GM12878 (cell line): ENCODE results near the gene BCL2. TPM values are rescaled to one million over a fixed set of nuclear protein-coding genes. Genes with fewer than 3 reads are reported as not detected.

ENCODE experiments used
- ATAC-seq: fragments of 200-7000 bp; cut with Tn5 transposase; 3 replicates; pipeline ENCODE4 v1.9.1; 2020; ENCODE audit warnings: mild to moderate bottlenecking, moderate library complexity
- BruUV-seq: library from RNA; stranded (reverse); fragments of 400-500 nt; replicated peaks from 2 replicates; lab custom pipeline; 2021; lab: Mats Ljungman, UMichigan
- CTCF ChIA-PET: fragments of 300-600 bp; sonication (Branson Sonifier 250); formaldehyde crosslinking; extraction: SDS; loops from one replicate; lab custom pipeline; 2021; ENCODE audit warnings: inconsistent platforms; lab: Yijun Ruan, JAX
- POLR2A ChIA-PET: fragments of 350-600 bp; formaldehyde crosslinking; extraction: SDS; loops from one replicate; lab custom pipeline; 2021; ENCODE audit warnings: inconsistent platforms; lab: Charles Lee
- RAD21 ChIA-PET: fragments of 300-600 bp; sonication (Branson Sonifier 250); formaldehyde crosslinking; loops from one replicate; lab custom pipeline; 2023; ENCODE audit warnings: antibody characterized with exemption; ENCODE audit not compliant: unreplicated experiment; lab: Charles Lee
- SMC1A ChIA-PET: fragments of 300-600 bp; sonication (Branson Sonifier 250); formaldehyde crosslinking; loops from one replicate; lab custom pipeline; 2023; ENCODE audit not compliant: unreplicated experiment, uncharacterized antibody; lab: Charles Lee
- DNase-seq: peaks from one replicate; pipeline ENCODE4 v3.0.0-alpha.2; 2011; ENCODE audit warnings: low read depth, low spot score
- FAIRE-seq: peaks from 3 replicates; lab custom pipeline; 2011; peaks lifted over from hg19 to GRCh38; lab: Jason Lieb, UNC
- H2AFZ ChIP-seq: 2 replicates; pipeline ENCODE4 v1.6.0; 2011; ENCODE audit warnings: low read depth, low read length, control low read depth; ENCODE audit not compliant: control insufficient read depth
- H3K27ac ChIP-seq: 2 replicates; pipeline ENCODE4 v1.5.1; 2011; ENCODE audit warnings: control low read depth; ENCODE audit not compliant: control insufficient read depth, insufficient read depth
- H3K27me3 ChIP-seq, 2 experiments: replicated peaks in 1 of 2; 2 replicates each; pipeline versions ENCODE4 v1.6.0 to v1.6.1; 2011; ENCODE audit warnings: low read length in 1 of 2; ENCODE audit not compliant: control insufficient read depth in 2 of 2, insufficient read depth in 2 of 2
- H3K36me3 ChIP-seq, 2 experiments: 2 replicates each; pipeline ENCODE4 v1.5.1; 2011; ENCODE audit warnings: low read length in 1 of 2; ENCODE audit not compliant: control insufficient read depth in 2 of 2, insufficient read depth in 2 of 2
- H3K4me1 ChIP-seq: 2 replicates; pipeline ENCODE4 v1.6.1; 2011; ENCODE audit warnings: mild to moderate bottlenecking, low read length, moderate library complexity, mixed read lengths; ENCODE audit not compliant: control insufficient read depth, insufficient read depth
- H3K4me2 ChIP-seq: 2 replicates; pipeline ENCODE4 v1.6.0; 2011; ENCODE audit warnings: control low read depth; ENCODE audit not compliant: control insufficient read depth, insufficient read depth
- H3K4me3 ChIP-seq: fragments of 200-600 bp; sonication (generic); 2 replicates; pipeline ENCODE4 v1.5.1; 2016
- H3K79me2 ChIP-seq: 2 replicates; pipeline ENCODE4 v1.6.0; 2011; ENCODE audit warnings: low read length; ENCODE audit not compliant: control insufficient read depth, insufficient read depth
- H3K9ac ChIP-seq: 2 replicates; pipeline ENCODE4 v1.8.0; 2011; ENCODE audit warnings: low read length, control low read depth, mixed read lengths; ENCODE audit not compliant: control insufficient read depth, insufficient read depth
- H3K9me3 ChIP-seq: replicated peaks from 3 replicates; pipeline ENCODE4 v1.5.1; 2011; ENCODE audit warnings: mild to moderate bottlenecking, low read length; ENCODE audit not compliant: control insufficient read depth, insufficient read depth
- H4K20me1 ChIP-seq: 2 replicates; pipeline ENCODE4 v1.6.0; 2011; ENCODE audit not compliant: control insufficient read depth, insufficient read depth
- ATF3 ChIP-seq: IDR thresholded peaks from 2 replicates; pipeline ENCODE4 v1.6.1; 2011; ENCODE audit warnings: low read depth, mild to moderate bottlenecking, low read length, moderate library complexity, borderline replicate concordance; ENCODE audit errors: extremely low read depth
- CEBPB ChIP-seq, 2 experiments: fragments of 150-350 bp in 1 of 2; IDR thresholded peaks; 2 replicates each; pipeline ENCODE4 v1.6.1; 2012 to 2014; ENCODE audit warnings: low read depth in 2 of 2, low read length in 2 of 2, borderline replicate concordance in 1 of 2, inconsistent platforms in 1 of 2
- CHD2 ChIP-seq: IDR thresholded peaks from 2 replicates; pipeline ENCODE4 v1.6.1; 2011; ENCODE audit warnings: low read depth, low read length, improper control_type of control experiment, borderline replicate concordance
- LARP7 ChIP-seq: fragments of 450-650 bp; IDR thresholded peaks from 2 replicates; pipeline ENCODE4 v1.6.1; 2017; ENCODE audit warnings: mild to moderate bottlenecking
- MEF2B ChIP-seq: fragments of 450-650 bp; IDR thresholded peaks from 2 replicates; pipeline ENCODE4 v1.6.1; 2018; ENCODE audit warnings: mild to moderate bottlenecking, moderate library complexity; ENCODE audit not compliant: partially characterized antibody, poor library complexity, severe bottlenecking
- NR2C2 ChIP-seq: IDR thresholded peaks from 2 replicates; pipeline ENCODE4 v1.6.1; 2011; ENCODE audit warnings: borderline replicate concordance, low read depth; ENCODE audit not compliant: control insufficient read depth, insufficient read length
- POU2F2 ChIP-seq: IDR thresholded peaks from 3 replicates; pipeline ENCODE4 v1.6.1; 2011; ENCODE audit warnings: low read depth, mild to moderate bottlenecking, low read length, borderline replicate concordance
- RUNX3 ChIP-seq: IDR thresholded peaks from 2 replicates; pipeline ENCODE4 v1.6.1; 2012; ENCODE audit warnings: low read length, inconsistent platforms
- WGBS: methylation state at CpG from one replicate; pipeline ENCODE4 v1.1.6; 2016; ENCODE audit warnings: low lambda C conversion rate; ENCODE audit not compliant: insufficient replicate concordance, insufficient coverage; ENCODE audit errors: missing lambda C conversion rate; 5-methylcytosine and 5-hydroxymethylcytosine counted together
- in situ Hi-C: fragments of 300-500 bp; cut with MboI; formaldehyde crosslinking; loops from 9 replicates; pipeline ENCODE4 v1.14.3; 2018; ENCODE audit warnings: mixed read lengths
- intact Hi-C: fragments of 100-400 bp; cut with micrococcal nuclease; formaldehyde crosslinking; loops from one replicate; pipeline ENCODE4 v1.14.2; 2022; ENCODE audit not compliant: unreplicated experiment
- polyA plus RNA-seq, 11 experiments: library from polyadenylated mRNA; depleted of rRNA in 4 of 11; unstranded in 6 of 11; stranded (reverse) in 5 of 11; fragments of >200 nt; fragmentation: Nextera tagmentation in 4 of 11; fragmentation: Illumina TruSeq in 1 of 11; extraction: Ambion mirVana in 4 of 11; extraction: Trizol in 1 of 11; gene quantifications; 1 replicate in 1 of 11; 2 replicates in 10 of 11; pipeline versions ENCODE4 v1.2.1 to v1.2.3, GENCODE V29; 2011 to 2016; ENCODE audit warnings: inconsistent platforms in 2 of 11, missing spikeins in 2 of 11, low read depth in 1 of 11
- total RNA-seq, 4 experiments: library from RNA; depleted of rRNA in 3 of 4; stranded (reverse); fragments of >200 nt in 3 of 4; fragmentation: Illumina TruSeq in 1 of 4; extraction: Trizol in 1 of 4; gene quantifications; 2 replicates each; pipeline versions ENCODE4 v1.2.1 to v1.2.3, GENCODE V29; 2013 to 2021
- TF ChIP-seq, protein P1 (sequence below): IDR thresholded peaks from 2 replicates; pipeline ENCODE4 v1.6.1; 2011; ENCODE audit warnings: borderline replicate concordance, low read depth, mild to moderate bottlenecking, moderate library complexity, mixed read lengths, low read length; ENCODE audit not compliant: insufficient read depth; ENCODE audit errors: extremely low read length

Gene BCL2
- total and polyA plus RNA-seq, 10 of the 15 experiments (the other 5 are each of a cell fraction or from before 2014, with no cell fraction given), result 4.1 to 47.8 (median 19.3) TPM

GRCh38 chr18:63205791-63206252, 113.7 kb downstream of the BCL2 start:
- Histone ChIP-seq H3K9ac (0 out of 2 replicates have a peak overlapping the region, but pooled peaks have one; percentile 9), H4K20me1 (no peaks in the 10 kb centered on the region), H3K79me2 (peaks cover 84% of the 10 kb centered on the region), H3K27ac (peak overlapping the region; percentile 53; the same call in 1 of the 2 replicates), H3K27me3 (no peaks in the 10 kb centered on the region), H3K9me3 (no peaks in the 10 kb centered on the region), H3K4me1 (peaks cover 55% of the 10 kb centered on the region), H3K36me3 (peaks cover 2 to 3% of the 10 kb centered on the region in 2 experiments; a peak in 2 of 4 replicates), H3K4me2 (peak overlapping the region; percentile 53), H3K4me3 (peak overlapping the region; percentile 14; the same call in 1 of the 2 replicates), H2AFZ (no peak overlapping the region)
- ChIA-PET CTCF (interaction anchor here (1.0 to 2.0 kb wide), 3 partner anchors 9 to 234 kb away, joined by 3 to 5 read pairs (median 4); no protein-coding TSS in a partner anchor), POLR2A (interaction anchor here (1.4 kb wide), 1 partner anchor 95 kb away, joined by 3 read pairs; no protein-coding TSS in a partner anchor), SMC1A (interaction anchor here (0.7 to 4.7 kb wide), 7 partner anchors 10 to 109 kb away, joined by 3 to 39 read pairs (median 4); no protein-coding TSS in a partner anchor), RAD21 (interaction anchor here (0.6 to 1.4 kb wide), 5 partner anchors 8 to 66 kb away, joined by 3 to 5 read pairs (median 3); no protein-coding TSS in a partner anchor)
- intact Hi-C loops, result loop anchor here (5.0 kb wide), 1 partner anchor 44 kb away; no protein-coding TSS in a partner anchor
- DNase-seq (no peak), FAIRE-seq (no peak), ATAC-seq (peak; percentile 11; the same call in 1 of the 3 replicates)
- WGBS, result 3% methylated on average over 6 of the region's 6 CpGs
- TF ChIP-seq RUNX3 (peak; percentile 41), MEF2B (peak; percentile 45), CHD2 (no peak), POU2F2 (no peak)
- in situ Hi-C loops, result no loop called here
- BruUV-seq, result no TSS peak

- H3K4me1 ChIP-seq, result peaks cover 55% of the 10 kb centered on the region
- CTCF ChIA-PET, result interaction anchor here (0.9 to 2.3 kb wide), 3 partner anchors 8 to 95 kb away, joined by 3 to 5 read pairs (median 4); no protein-coding TSS in a partner anchor
- POLR2A ChIA-PET, result interaction anchor here (1.4 to 1.6 kb wide), 3 partner anchors 42 to 115 kb away, joined by 3 read pairs; no protein-coding TSS in a partner anchor
- no peak for ATAC-seq
- intact Hi-C loops (no loop called here), in situ Hi-C loops (no loop called here)
- 0 out of 4 replicates have a peak, but pooled peaks cover 0 to 3% of the 10 kb centered on the region in 2 experiments for H3K36me3 ChIP-seq
- SMC1A ChIA-PET, result interaction anchor here (0.7 to 2.7 kb wide), 10 partner anchors 14 to 114 kb away, joined by 3 to 12 read pairs (median 3); no protein-coding TSS in a partner anchor
- H3K4me3 ChIP-seq, result no peak overlapping the region
- BruUV-seq, result no TSS peak
- no peak overlapping the region for H3K27ac ChIP-seq
- H3K27me3 ChIP-seq, result no peaks in the 10 kb centered on the region
- H4K20me1 ChIP-seq, result no peaks in the 10 kb centered on the region
- H3K79me2 ChIP-seq, result peaks cover 84% of the 10 kb centered on the region
- no peak overlapping the region for H2AFZ ChIP-seq
- RAD21 ChIA-PET, result interaction anchor here (0.8 to 1.5 kb wide), 3 partner anchors 18 to 108 kb away, joined by 3 read pairs; no protein-coding TSS in a partner anchor
- no peak overlapping the region for H3K4me2 ChIP-seq
- FAIRE-seq, result no peak
- DNase-seq, result no peak
- 93% methylated on average over 3 of the region's 3 CpGs for WGBS
- no peaks in the 10 kb centered on the region for H3K9me3 ChIP-seq
- no peak overlapping the region for H3K9ac ChIP-seq
- TF ChIP-seq ATF3, result no peak
- TF ChIP-seq NR2C2, result no peak
- TF ChIP-seq CEBPB (IDR thresholded peaks at IDR 0.05; ENCODE audit: borderline replicate concordance in 1 of 2, low read depth in 2 of 2, low read length in 2 of 2), result no peak
- TF ChIP-seq, protein P1, sequence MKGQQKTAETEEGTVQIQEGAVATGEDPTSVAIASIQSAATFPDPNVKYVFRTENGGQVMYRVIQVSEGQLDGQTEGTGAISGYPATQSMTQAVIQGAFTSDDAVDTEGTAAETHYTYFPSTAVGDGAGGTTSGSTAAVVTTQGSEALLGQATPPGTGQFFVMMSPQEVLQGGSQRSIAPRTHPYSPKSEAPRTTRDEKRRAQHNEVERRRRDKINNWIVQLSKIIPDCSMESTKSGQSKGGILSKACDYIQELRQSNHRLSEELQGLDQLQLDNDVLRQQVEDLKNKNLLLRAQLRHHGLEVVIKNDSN, result no peak
- TF ChIP-seq LARP7, result no peak
Measured at GRCh38 chr18:63203497-63203896, 116.1 kb downstream of the BCL2 start.
